GM13976 (cell line): ENCODE measurements around the gene PEX13.

Experiments
- DNase-seq: peaks from one replicate; pipeline ENCODE4 v3.0.0; 2012; ENCODE audit warnings: low spot score
- in situ Hi-C: fragments of 300-500 bp; cut with MboI; formaldehyde crosslinking; loops from one replicate; pipeline ENCODE4 v1.12.0; 2022; ENCODE audit warnings: low sequenced_read_pairs, mixed read lengths, inconsistent platforms; ENCODE audit not compliant: unreplicated experiment
- TF ChIP-seq, protein P1 (sequence below): IDR thresholded peaks from 2 replicates; pipeline ENCODE4 v1.5.1; 2012; ENCODE audit warnings: borderline replicate concordance, mild to moderate bottlenecking; ENCODE audit not compliant: insufficient read depth; ENCODE audit errors: extremely low read depth, missing control alignments, control extremely low read depth

PEX13 gene

DNA sequence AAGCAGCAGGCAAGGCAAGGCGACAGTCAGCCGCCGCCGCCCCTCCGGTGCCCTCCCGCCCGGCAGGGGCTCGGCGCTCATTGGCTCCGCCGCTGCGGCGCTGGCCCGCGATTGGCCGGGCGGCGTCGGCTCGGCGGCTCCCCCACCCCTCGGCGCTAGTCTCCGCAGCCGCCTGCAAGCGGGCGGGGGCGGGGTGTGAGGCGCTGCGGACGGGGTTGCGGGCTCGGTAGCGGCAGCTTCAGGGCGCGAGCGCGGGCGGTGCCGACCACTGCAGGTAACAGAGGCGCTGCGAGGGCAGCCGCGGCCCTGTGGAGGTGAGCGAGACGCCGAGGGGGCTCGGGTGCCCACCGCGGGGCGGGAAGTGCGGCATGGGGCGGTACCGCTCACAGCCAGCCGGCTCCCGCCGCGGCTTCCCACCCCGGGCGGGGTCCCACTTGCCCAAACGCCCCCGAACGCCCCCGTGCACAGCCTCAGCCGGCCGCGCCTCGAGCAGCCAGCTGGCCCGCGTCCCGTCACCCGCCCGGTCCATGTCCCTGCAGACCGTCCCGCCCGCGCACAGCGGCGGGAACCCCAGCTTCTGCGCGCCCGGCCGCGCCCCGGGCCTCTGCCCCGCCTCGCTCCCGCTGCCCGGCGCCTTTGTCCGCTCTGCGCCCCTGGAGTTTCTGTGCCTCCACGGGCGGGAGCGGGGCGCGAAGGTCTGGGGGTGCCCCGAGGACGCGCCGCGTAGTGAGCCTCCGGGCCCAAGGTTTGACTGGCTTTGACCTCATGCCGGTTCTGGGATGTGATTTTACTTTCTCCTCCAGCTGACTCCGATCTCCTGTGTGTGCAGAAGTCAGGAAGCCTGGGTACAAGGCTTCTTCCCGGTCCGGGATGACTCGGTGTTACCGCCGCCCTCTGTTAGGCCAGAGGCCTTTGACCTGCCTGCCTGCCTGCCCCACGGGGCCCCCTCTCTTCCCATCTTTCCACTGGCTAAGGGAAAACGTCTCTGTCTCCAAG, 48.5 kb downstream of the PEX13 start, which contains the start of gene SANBR:
Gene SANBR (plus strand): TSS at position 158 of the 996 bp plus-strand sequence. CDS start 4,480 bp downstream, outside the sequence.
- in situ Hi-C loops, result no loop called here
- TF ChIP-seq, protein P1, sequence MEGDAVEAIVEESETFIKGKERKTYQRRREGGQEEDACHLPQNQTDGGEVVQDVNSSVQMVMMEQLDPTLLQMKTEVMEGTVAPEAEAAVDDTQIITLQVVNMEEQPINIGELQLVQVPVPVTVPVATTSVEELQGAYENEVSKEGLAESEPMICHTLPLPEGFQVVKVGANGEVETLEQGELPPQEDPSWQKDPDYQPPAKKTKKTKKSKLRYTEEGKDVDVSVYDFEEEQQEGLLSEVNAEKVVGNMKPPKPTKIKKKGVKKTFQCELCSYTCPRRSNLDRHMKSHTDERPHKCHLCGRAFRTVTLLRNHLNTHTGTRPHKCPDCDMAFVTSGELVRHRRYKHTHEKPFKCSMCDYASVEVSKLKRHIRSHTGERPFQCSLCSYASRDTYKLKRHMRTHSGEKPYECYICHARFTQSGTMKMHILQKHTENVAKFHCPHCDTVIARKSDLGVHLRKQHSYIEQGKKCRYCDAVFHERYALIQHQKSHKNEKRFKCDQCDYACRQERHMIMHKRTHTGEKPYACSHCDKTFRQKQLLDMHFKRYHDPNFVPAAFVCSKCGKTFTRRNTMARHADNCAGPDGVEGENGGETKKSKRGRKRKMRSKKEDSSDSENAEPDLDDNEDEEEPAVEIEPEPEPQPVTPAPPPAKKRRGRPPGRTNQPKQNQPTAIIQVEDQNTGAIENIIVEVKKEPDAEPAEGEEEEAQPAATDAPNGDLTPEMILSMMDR, result no peak
- DNase-seq, result peak; percentile 95

DNA sequence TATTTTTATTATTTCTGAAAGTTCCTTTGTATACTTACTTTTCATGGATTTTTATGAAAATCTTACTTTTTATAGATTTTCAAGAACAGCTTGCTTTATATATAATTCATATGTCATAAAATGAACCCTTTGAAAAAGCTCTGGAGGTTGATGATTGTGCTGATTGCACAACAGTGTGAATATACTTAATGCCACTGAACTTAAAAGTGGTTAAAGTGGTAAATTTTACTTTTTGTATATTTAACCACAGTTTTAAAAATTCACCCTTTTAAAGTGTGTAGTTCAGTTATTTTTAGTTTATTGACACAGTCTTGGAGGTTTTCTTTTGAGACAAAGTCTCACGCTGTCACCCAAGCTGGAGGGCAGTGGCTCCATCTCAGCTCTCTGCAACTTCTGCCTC, 56.6 kb downstream of the PEX13 start:
- TF ChIP-seq, protein P1, result no peak
- in situ Hi-C loops, result no loop called here
- no peak for DNase-seq

DNA sequence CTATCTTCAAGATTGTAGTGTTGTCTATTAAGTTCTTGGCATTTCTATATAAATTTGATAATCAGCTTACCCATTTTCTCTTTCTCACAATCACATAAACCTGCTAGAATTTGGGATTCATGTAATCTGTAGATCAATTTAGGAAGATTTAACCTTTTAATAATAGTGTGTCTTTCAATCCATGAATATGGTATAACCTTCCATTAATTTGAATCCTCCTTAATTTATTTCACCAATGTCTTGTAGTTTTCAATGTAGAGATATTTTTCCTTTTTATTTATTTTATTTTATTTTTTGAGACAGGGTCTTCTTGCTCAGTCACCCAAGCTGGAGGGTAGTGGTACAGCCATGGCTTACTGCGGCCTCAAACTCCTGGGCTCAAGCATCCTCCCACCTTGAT, 68.4 kb downstream of the PEX13 start:
- in situ Hi-C loops, result no loop called here
- no peak for DNase-seq
- TF ChIP-seq, protein P1, result no peak

DNA sequence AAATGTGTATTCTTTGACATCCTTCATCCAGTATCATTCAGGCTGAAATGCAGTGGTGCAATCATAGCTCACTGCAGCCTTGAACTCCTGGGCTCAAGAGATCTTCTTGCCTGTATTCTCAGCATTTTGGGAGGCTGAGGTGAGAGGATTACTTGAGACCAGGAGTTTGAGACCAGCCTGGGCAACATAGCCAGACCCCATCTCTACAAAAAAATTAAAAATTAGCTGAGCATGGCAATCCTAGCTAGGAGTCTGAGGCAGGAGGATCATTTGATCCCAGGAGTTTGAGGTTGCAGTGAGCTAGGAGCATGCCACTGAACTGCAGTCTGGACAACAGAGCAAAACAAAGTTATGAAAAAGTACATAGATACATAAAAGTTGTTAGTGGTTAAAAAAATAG, 72.3 kb downstream of the PEX13 start:
- TF ChIP-seq, protein P1, result no peak
- in situ Hi-C loops, result no loop called here
- no peak for DNase-seq

DNA sequence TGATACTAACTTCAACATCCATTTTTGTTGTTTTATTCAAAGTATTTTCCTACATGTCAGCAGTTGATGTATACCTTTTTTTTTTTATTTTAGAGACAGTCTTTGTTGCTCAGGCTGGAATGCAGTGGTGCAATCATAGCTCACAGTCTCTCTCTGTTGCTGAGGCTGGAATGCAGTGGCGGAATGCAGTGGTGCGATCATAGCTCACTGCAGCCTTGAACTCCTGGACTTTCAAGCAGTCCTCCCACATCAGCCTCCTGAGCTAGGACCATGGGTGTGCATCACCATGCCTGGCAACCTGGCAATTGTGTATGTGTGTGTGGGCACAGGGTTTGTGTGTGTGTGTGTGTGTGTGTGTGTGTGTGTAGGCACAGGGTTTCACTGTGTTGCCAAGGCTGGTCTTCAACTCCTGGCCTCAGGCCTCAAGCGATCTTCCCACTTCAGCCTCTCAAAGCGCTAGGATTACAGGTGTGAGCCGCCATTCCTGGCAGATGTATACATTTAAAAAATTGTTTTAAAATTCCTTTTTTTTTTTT, 72.9 kb downstream of the PEX13 start:
- DNase-seq, result no peak
- TF ChIP-seq, protein P1, result no peak
- in situ Hi-C loops, result no loop called here

DNA sequence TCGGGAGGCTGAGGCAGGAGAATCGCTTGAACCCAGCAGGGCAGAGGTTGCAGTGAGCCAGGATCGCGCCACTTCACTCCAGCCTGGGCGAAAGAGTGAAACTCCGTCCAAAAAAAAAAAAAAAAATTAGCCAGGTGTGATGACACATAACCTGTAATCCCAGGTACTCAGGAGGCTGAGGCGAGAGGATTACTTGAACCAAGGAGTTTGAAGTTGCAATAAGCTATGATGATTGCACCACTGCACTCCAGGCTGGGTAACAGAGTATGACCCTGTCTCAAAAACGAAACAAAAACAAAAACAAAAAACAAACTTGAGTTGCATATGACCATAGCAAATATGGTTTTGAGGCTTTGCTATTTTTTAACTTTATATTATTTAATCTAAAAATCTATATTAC, 74.0 kb downstream of the PEX13 start:
- in situ Hi-C loops, result no loop called here
- no peak for DNase-seq
- TF ChIP-seq, protein P1, result no peak
